WTC11 (cell line): ENCODE measurements around the gene POU3F2. TPM values are rescaled to one million over a fixed set of nuclear protein-coding genes. Genes with fewer than 3 reads are reported as not detected.

Experiments
- ATAC-seq: fragments of 200-7000 bp; cut with Tn5 transposase; 2 replicates; pipeline ENCODE4 v1.10.0; 2021; ENCODE audit warnings: mild to moderate bottlenecking, moderate library complexity
- CTCF ChIA-PET: fragments of 300-600 bp; sonication (Branson Sonifier 250); formaldehyde crosslinking; loops from one replicate; lab custom pipeline; 2021; ENCODE audit warnings: antibody characterized with exemption; lab: Charles Lee
- POLR2A ChIA-PET: fragments of 350-600 bp; sonication (Branson Sonifier 250); formaldehyde crosslinking; loops from one replicate; lab custom pipeline; 2021; ENCODE audit warnings: antibody characterized with exemption; lab: Charles Lee
- DNase-seq: peaks from one replicate; pipeline ENCODE4 v3.0.0; 2021; ENCODE audit warnings: low spot score
- H3K27ac Mint-ChIP-seq: 2 replicates; pipeline ENCODE4 v1.8.0; 2021; ENCODE audit warnings: mixed read lengths
- H3K27me3 Mint-ChIP-seq: 2 replicates; pipeline ENCODE4 v1.8.0; 2021; ENCODE audit warnings: low read depth, mild to moderate bottlenecking, moderate library complexity, mixed read lengths
- H3K36me3 Mint-ChIP-seq: 2 replicates; pipeline ENCODE4 v1.8.0; 2021; ENCODE audit warnings: mixed read lengths
- H3K4me1 Mint-ChIP-seq: 2 replicates; pipeline ENCODE4 v1.8.0; 2022; ENCODE audit warnings: mixed read lengths
- H3K4me3 Mint-ChIP-seq: 2 replicates; pipeline ENCODE4 v1.8.0; 2021; ENCODE audit warnings: mild to moderate bottlenecking, moderate library complexity, mixed read lengths
- H3K9me3 Mint-ChIP-seq: 2 replicates; pipeline ENCODE4 v1.8.0; 2021; ENCODE audit warnings: mixed read lengths
- ATF6 ChIP-seq: sonication (generic); formaldehyde crosslinking; IDR thresholded peaks from 2 replicates; pipeline ENCODE4 v1.8.1; 2023; ENCODE audit warnings: mild to moderate bottlenecking, missing genetic modification reagents
- GRHL2 ChIP-seq: fragments of 250-450 bp; sonication (Bioruptor Pico); IDR thresholded peaks from 2 replicates; pipeline ENCODE4 v1.8.0; 2022; ENCODE audit warnings: mild to moderate bottlenecking, moderate library complexity; ENCODE audit not compliant: insufficient replicate concordance, severe bottlenecking
- KAT7 ChIP-seq: sonication (generic); formaldehyde crosslinking; IDR thresholded peaks from 2 replicates; pipeline ENCODE4 v1.8.1; 2023; ENCODE audit warnings: missing genetic modification reagents, mild to moderate bottlenecking, borderline replicate concordance
- RELA ChIP-seq: sonication (generic); formaldehyde crosslinking; IDR thresholded peaks from 2 replicates; pipeline ENCODE4 v1.8.1; 2022; ENCODE audit warnings: missing genetic modification reagents, mild to moderate bottlenecking, borderline replicate concordance
- SMAD3 ChIP-seq: sonication (generic); formaldehyde crosslinking; IDR thresholded peaks from 2 replicates; pipeline ENCODE4 v1.8.0; 2022; ENCODE audit warnings: missing genetic modification reagents, mild to moderate bottlenecking, borderline replicate concordance
- SMAD4 ChIP-seq: sonication (generic); formaldehyde crosslinking; IDR thresholded peaks from 2 replicates; pipeline ENCODE4 v1.8.0; 2022; ENCODE audit warnings: mild to moderate bottlenecking, missing genetic modification reagents
- TEAD1 ChIP-seq: sonication (generic); formaldehyde crosslinking; IDR thresholded peaks from 2 replicates; pipeline ENCODE4 v1.8.0; 2022; ENCODE audit warnings: mild to moderate bottlenecking, missing genetic modification reagents
- USF2 ChIP-seq: sonication (generic); formaldehyde crosslinking; IDR thresholded peaks from 2 replicates; pipeline ENCODE4 v1.8.1; 2023; ENCODE audit warnings: mild to moderate bottlenecking, missing genetic modification reagents, moderate library complexity
- ZNF317 ChIP-seq: sonication (generic); formaldehyde crosslinking; IDR thresholded peaks from 2 replicates; pipeline ENCODE4 v1.8.1; 2023; ENCODE audit warnings: low read depth, mild to moderate bottlenecking, moderate library complexity, missing genetic modification reagents, borderline replicate concordance
- ZNF416 ChIP-seq: fragments of 250-450 bp; sonication (Bioruptor Pico); IDR thresholded peaks from 2 replicates; pipeline ENCODE4 v1.9.0; 2021; ENCODE audit warnings: mild to moderate bottlenecking, inconsistent platforms
- ZNF671 ChIP-seq: fragments of 250-450 bp; sonication (Bioruptor Pico); IDR thresholded peaks from 2 replicates; pipeline ENCODE4 v1.8.0; 2021; ENCODE audit warnings: mild to moderate bottlenecking
- total RNA-seq: library from RNA; stranded (reverse); gene quantifications from 3 replicates; pipeline ENCODE4 v1.2.3, GENCODE V29; 2021
- TF ChIP-seq, protein P1 (sequence below): sonication (generic); formaldehyde crosslinking; conservative IDR thresholded peaks from 2 replicates; pipeline ENCODE4 v1.8.1; 2023; ENCODE audit warnings: mild to moderate bottlenecking, low read depth, missing genetic modification reagents, moderate library complexity
- TF ChIP-seq, protein P2 (sequence below): sonication (generic); formaldehyde crosslinking; IDR thresholded peaks from 2 replicates; pipeline ENCODE4 v1.8.0; 2022; ENCODE audit warnings: mild to moderate bottlenecking, missing genetic modification reagents
- TF ChIP-seq, protein P3 (sequence below): sonication (generic); formaldehyde crosslinking; IDR thresholded peaks from 2 replicates; pipeline ENCODE4 v1.8.0; 2022; ENCODE audit warnings: mild to moderate bottlenecking, missing genetic modification reagents

The POU3F2 gene
- total RNA-seq, 1 experiment from 2014 or later: 0.07 TPM

GRCh38 chr6:98846021-98846380 lies 11.6 kb downstream of the POU3F2 start:
- peaks cover 44% of the 10 kb centered on the region for H3K4me1 Mint-ChIP-seq
- H3K9me3 Mint-ChIP-seq: no peaks in the 10 kb centered on the region
- H3K27me3 Mint-ChIP-seq: peaks cover 100% of the 10 kb centered on the region
- peak overlapping the region; percentile 73 for H3K4me3 Mint-ChIP-seq
- DNase-seq (no peak), ATAC-seq (no peak)
- no peaks in the 10 kb centered on the region for H3K36me3 Mint-ChIP-seq
- H3K27ac Mint-ChIP-seq: no peak overlapping the region
- TF ChIP-seq, protein P1, sequence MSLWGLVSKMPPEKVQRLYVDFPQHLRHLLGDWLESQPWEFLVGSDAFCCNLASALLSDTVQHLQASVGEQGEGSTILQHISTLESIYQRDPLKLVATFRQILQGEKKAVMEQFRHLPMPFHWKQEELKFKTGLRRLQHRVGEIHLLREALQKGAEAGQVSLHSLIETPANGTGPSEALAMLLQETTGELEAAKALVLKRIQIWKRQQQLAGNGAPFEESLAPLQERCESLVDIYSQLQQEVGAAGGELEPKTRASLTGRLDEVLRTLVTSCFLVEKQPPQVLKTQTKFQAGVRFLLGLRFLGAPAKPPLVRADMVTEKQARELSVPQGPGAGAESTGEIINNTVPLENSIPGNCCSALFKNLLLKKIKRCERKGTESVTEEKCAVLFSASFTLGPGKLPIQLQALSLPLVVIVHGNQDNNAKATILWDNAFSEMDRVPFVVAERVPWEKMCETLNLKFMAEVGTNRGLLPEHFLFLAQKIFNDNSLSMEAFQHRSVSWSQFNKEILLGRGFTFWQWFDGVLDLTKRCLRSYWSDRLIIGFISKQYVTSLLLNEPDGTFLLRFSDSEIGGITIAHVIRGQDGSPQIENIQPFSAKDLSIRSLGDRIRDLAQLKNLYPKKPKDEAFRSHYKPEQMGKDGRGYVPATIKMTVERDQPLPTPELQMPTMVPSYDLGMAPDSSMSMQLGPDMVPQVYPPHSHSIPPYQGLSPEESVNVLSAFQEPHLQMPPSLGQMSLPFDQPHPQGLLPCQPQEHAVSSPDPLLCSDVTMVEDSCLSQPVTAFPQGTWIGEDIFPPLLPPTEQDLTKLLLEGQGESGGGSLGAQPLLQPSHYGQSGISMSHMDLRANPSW: no peak
- no peak for TF ChIP-seq USF2 (CRISPR knock-in tag)
- no peak for TF ChIP-seq ATF6 (CRISPR knock-in tag)
- TF ChIP-seq GRHL2 (CRISPR knock-in tag): no peak
- ChIA-PET POLR2A (no interaction called here), CTCF (interaction anchor here (1.1 to 3.2 kb wide), 2 partner anchors 17 to 273 kb away, joined by 4 to 17 read pairs; no protein-coding TSS in a partner anchor)

GRCh38 chr6:98847416-98847778 lies 13.0 kb downstream of the POU3F2 start:
- H3K4me3 Mint-ChIP-seq: peak overlapping the region; percentile 71
- peaks cover 89% of the 10 kb centered on the region for H3K27me3 Mint-ChIP-seq
- peaks cover 34% of the 10 kb centered on the region for H3K4me1 Mint-ChIP-seq
- TF ChIP-seq KAT7 (CRISPR knock-in tag) (no peak), RELA (CRISPR knock-in tag) (no peak), TEAD1 (no peak), ZNF317 (CRISPR knock-in tag) (no peak), GRHL2 (CRISPR knock-in tag) (no peak)
- no peaks in the 10 kb centered on the region for H3K36me3 Mint-ChIP-seq
- ChIA-PET CTCF (interaction anchor here (0.5 to 3.2 kb wide), 6 partner anchors 11 to 394 kb away, joined by 3 to 17 read pairs (median 4); partner anchors contain the start of gene POU3F2), POLR2A (no interaction called here)
- H3K9me3 Mint-ChIP-seq: no peaks in the 10 kb centered on the region
- no peak for ATAC-seq
- no peak overlapping the region for H3K27ac Mint-ChIP-seq
- no peak for DNase-seq

DNA sequence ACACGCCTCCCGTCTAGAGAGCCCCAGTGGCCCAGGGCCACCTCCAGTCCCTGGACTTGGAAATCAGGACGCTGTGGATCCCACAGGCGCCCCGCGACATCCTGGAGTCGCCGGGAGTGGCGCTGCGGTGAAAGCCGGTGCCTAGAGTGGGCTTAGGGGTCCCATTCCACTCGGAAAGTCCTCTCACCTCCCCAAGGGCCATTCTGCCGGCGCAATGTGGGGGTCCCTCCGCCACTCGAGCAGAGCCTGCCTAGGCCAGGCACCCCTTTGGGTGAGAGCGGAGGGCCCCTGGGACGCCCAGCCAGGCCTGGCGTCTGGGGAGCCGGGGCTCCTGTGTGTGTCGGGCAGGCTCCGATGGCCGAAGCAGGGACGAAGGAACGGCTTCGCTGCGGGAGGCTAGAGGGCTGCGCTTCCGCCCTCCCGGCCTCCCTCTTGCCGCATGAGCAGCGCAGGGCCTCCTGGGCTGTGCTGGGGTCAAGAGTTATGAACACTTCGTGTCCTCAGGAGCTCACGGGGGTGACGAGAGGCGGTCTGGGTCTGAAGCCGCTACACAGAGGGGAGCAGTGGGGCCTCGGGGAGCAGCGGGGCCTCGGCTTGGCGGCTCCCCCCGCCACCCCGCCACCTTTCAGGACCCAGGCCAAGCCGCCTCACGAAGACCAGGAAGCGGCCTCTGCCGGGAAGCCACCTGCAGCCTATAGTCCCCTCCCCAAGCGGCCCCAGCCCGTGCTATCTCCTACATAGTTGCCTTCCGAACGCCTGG lies 13.6 kb downstream of the POU3F2 start:
- peaks cover 84% of the 10 kb centered on the region for H3K27me3 Mint-ChIP-seq
- no peak overlapping the region for H3K27ac Mint-ChIP-seq
- H3K4me1 Mint-ChIP-seq: peaks cover 30% of the 10 kb centered on the region
- ChIA-PET POLR2A (no interaction called here), CTCF (interaction anchor here (0.5 to 3.2 kb wide), 5 partner anchors 12 to 271 kb away, joined by 3 to 17 read pairs (median 4); partner anchors contain the start of gene POU3F2)
- no peaks in the 10 kb centered on the region for H3K36me3 Mint-ChIP-seq
- ATAC-seq: peak; percentile 47
- peak overlapping the region; percentile 71 for H3K4me3 Mint-ChIP-seq
- DNase-seq: no peak
- no peaks in the 10 kb centered on the region for H3K9me3 Mint-ChIP-seq
- no peak for TF ChIP-seq SMAD4 (CRISPR knock-in tag)
- TF ChIP-seq SMAD3 (CRISPR knock-in tag): no peak
- TF ChIP-seq KAT7 (CRISPR knock-in tag): no peak
- no peak for TF ChIP-seq ATF6 (CRISPR knock-in tag)
- TF ChIP-seq, protein P2, sequence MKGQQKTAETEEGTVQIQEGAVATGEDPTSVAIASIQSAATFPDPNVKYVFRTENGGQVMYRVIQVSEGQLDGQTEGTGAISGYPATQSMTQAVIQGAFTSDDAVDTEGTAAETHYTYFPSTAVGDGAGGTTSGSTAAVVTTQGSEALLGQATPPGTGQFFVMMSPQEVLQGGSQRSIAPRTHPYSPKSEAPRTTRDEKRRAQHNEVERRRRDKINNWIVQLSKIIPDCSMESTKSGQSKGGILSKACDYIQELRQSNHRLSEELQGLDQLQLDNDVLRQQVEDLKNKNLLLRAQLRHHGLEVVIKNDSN (CRISPR knock-in tag): no peak
- TF ChIP-seq ZNF416: 0 out of 2 replicates have a peak, but pooled peaks have one; percentile 14
- no peak for TF ChIP-seq ZNF671 (CRISPR knock-in tag)
- TF ChIP-seq, protein P3, sequence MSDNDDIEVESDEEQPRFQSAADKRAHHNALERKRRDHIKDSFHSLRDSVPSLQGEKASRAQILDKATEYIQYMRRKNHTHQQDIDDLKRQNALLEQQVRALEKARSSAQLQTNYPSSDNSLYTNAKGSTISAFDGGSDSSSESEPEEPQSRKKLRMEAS (CRISPR knock-in tag): peak; percentile 74
- TF ChIP-seq, protein P1: 0 out of 2 replicates have a peak, but pooled peaks have one; percentile 36
- no peak for TF ChIP-seq RELA (CRISPR knock-in tag)
